Measurements from ENCODE around the gene PLCB1. TPM values are rescaled to one million over a fixed set of nuclear protein-coding genes. Genes with fewer than 3 reads are reported as not detected.

The PLCB1 gene
- total and polyA plus RNA-seq, 2 experiments from 2014 or later, result 6.7 to 20.5 TPM

- Histone ChIP-seq H3K27me3 (no peaks in the 10 kb centered on the region), H3K79me2 (no peaks in the 10 kb centered on the region), H3K9me2 (replicated peaks; ENCODE audit: insufficient read depth) (no peaks in the 10 kb centered on the region), H3K9me3 (ENCODE audit: low read depth) (no peaks in the 10 kb centered on the region), H3K4me2 (no peak overlapping the region), H3K27ac (no peak overlapping the region), H4K20me1 (ENCODE audit: insufficient read depth, poor library complexity, severe bottlenecking) (no peaks in the 10 kb centered on the region), H2AFZ (no peak overlapping the region), H3K4me1 (ENCODE audit: insufficient read depth) (no peaks in the 10 kb centered on the region), H3K4me3 (no peak overlapping the region), H3K36me3 (replicated peaks; ENCODE audit: insufficient read depth, low read depth) (no peaks in the 10 kb centered on the region)
- TF ChIP-seq EZH2 (IDR thresholded peaks at IDR 0.05; ENCODE audit: borderline replicate concordance) (no peak), EZH2phosphoT487 (IDR thresholded peaks at IDR 0.05; ENCODE audit: low read depth, severe bottlenecking, unreplicated experiment) (no peak), CTCF (IDR thresholded peaks at IDR 0.05; ENCODE audit: poor library complexity) (no peak)
- 80% methylated on average over 11 of the region's 11 CpGs for WGBS (ENCODE audit: low lambda C conversion rate, missing lambda C conversion rate)
- no peak for DNase-seq (ENCODE audit: low spot score)
Measured at GRCh38 chr20:8811801-8812594, 679.9 kb downstream of the PLCB1 start.

GRCh38 chr20:8812817-8813216 lies 680.8 kb downstream of the PLCB1 start:
- no peaks in the 10 kb centered on the region for H4K20me1 ChIP-seq (ENCODE audit: insufficient read depth, poor library complexity, severe bottlenecking)

GRCh38 chr20:8815208-8815607 lies 683.1 kb downstream of the PLCB1 start:
- Histone ChIP-seq H3K27ac (no peak overlapping the region), H4K20me1 (ENCODE audit: insufficient read depth, poor library complexity, severe bottlenecking) (no peaks in the 10 kb centered on the region), H3K9me2 (replicated peaks; ENCODE audit: insufficient read depth) (no peaks in the 10 kb centered on the region), H3K27me3 (no peaks in the 10 kb centered on the region), H3K36me3 (replicated peaks; ENCODE audit: insufficient read depth, low read depth) (no peaks in the 10 kb centered on the region), H3K4me2 (no peak overlapping the region), H3K9me3 (ENCODE audit: low read depth) (no peaks in the 10 kb centered on the region), H2AFZ (no peak overlapping the region), H3K79me2 (no peaks in the 10 kb centered on the region), H3K4me3 (no peak overlapping the region), H3K4me1 (ENCODE audit: insufficient read depth) (no peaks in the 10 kb centered on the region)
- TF ChIP-seq EZH2phosphoT487 (IDR thresholded peaks at IDR 0.05; ENCODE audit: low read depth, severe bottlenecking, unreplicated experiment), result no peak
- TF ChIP-seq EZH2 (IDR thresholded peaks at IDR 0.05; ENCODE audit: borderline replicate concordance), result no peak
- TF ChIP-seq CTCF (IDR thresholded peaks at IDR 0.05; ENCODE audit: poor library complexity), result no peak
- DNase-seq (ENCODE audit: low spot score), result no peak
- WGBS (ENCODE audit: low lambda C conversion rate, missing lambda C conversion rate), result 89% methylated on average over 4 of the region's 4 CpGs

More at GRCh38 chr20:8812817-8813216, 680.8 kb downstream of the PLCB1 start:
- Histone ChIP-seq H3K27ac (no peak overlapping the region), H3K79me2 (no peaks in the 10 kb centered on the region), H3K36me3 (replicated peaks; ENCODE audit: insufficient read depth, low read depth) (no peaks in the 10 kb centered on the region), H3K4me2 (no peak overlapping the region), H3K9me3 (ENCODE audit: low read depth) (no peaks in the 10 kb centered on the region), H3K4me1 (ENCODE audit: insufficient read depth) (no peaks in the 10 kb centered on the region), H2AFZ (no peak overlapping the region), H3K9me2 (replicated peaks; ENCODE audit: insufficient read depth) (no peaks in the 10 kb centered on the region), H3K27me3 (no peaks in the 10 kb centered on the region), H3K4me3 (no peak overlapping the region)
- TF ChIP-seq EZH2phosphoT487 (IDR thresholded peaks at IDR 0.05; ENCODE audit: low read depth, severe bottlenecking, unreplicated experiment) (no peak), CTCF (IDR thresholded peaks at IDR 0.05; ENCODE audit: poor library complexity) (no peak), EZH2 (IDR thresholded peaks at IDR 0.05; ENCODE audit: borderline replicate concordance) (no peak)
- 78% methylated on average over 7 of the region's 7 CpGs for WGBS (ENCODE audit: low lambda C conversion rate, missing lambda C conversion rate)
- no peak for DNase-seq (ENCODE audit: low spot score)

Measured in hepatocyte (in vitro differentiated cells).